OCI-LY7 (cell line): ENCODE measurements around the gene DSCAM. TPM values are rescaled to one million over a fixed set of nuclear protein-coding genes. Genes with fewer than 3 reads are reported as not detected.

ENCODE experiments used
- BruUV-seq: library from RNA; stranded (reverse); fragments of 400-500 nt; replicated peaks from 2 replicates; lab custom pipeline; 2021; lab: Mats Ljungman, UMichigan
- CTCF ChIA-PET: fragments of 300-600 bp; sonication (Branson Sonifier 250); formaldehyde crosslinking; loops from one replicate; lab custom pipeline; 2022; ENCODE audit warnings: antibody characterized with exemption; ENCODE audit not compliant: unreplicated experiment; lab: Charles Lee
- POLR2A ChIA-PET: fragments of 300-600 bp; sonication (Branson Sonifier 250); formaldehyde crosslinking; loops from one replicate; lab custom pipeline; 2022; ENCODE audit warnings: antibody characterized with exemption; lab: Charles Lee
- DNase-seq: peaks from one replicate; pipeline ENCODE4 v3.0.0-alpha.2; 2015; ENCODE audit warnings: low spot score
- H2AFZ ChIP-seq: fragments of 200-600 bp; sonication (generic), shearing (Covaris generic); 2 replicates; pipeline ENCODE4 v1.6.1; 2014; ENCODE audit warnings: mild to moderate bottlenecking, antibody characterized with exemption, low read length, moderate library complexity
- H3K27ac ChIP-seq: fragments of 200-600 bp; sonication (generic); 2 replicates; pipeline ENCODE4 v1.5.1; 2014; ENCODE audit warnings: mixed run types, low read depth, mild to moderate bottlenecking, moderate library complexity, low read length, inconsistent platforms; ENCODE audit not compliant: poor library complexity, severe bottlenecking
- H3K36me3 ChIP-seq: fragments of 200-600 bp; sonication (generic); 2 replicates; pipeline ENCODE4 v1.6.1; 2014; ENCODE audit warnings: mild to moderate bottlenecking, antibody characterized with exemption, low read length, moderate library complexity, mixed read lengths; ENCODE audit not compliant: insufficient read depth
- H3K4me1 ChIP-seq: fragments of 200-600 bp; sonication (generic); 2 replicates; pipeline ENCODE4 v1.5.1; 2014; ENCODE audit warnings: mild to moderate bottlenecking, low read length; ENCODE audit not compliant: insufficient read depth, poor library complexity, severe bottlenecking
- H3K4me2 ChIP-seq: fragments of 200-600 bp; sonication (generic); 2 replicates; pipeline ENCODE4 v1.6.1; 2014; ENCODE audit warnings: mild to moderate bottlenecking, low read length
- H3K4me3 ChIP-seq: fragments of 200-600 bp; sonication (generic); 2 replicates; pipeline ENCODE4 v1.5.1; 2014; ENCODE audit warnings: mild to moderate bottlenecking, low read depth, low read length; ENCODE audit not compliant: poor library complexity, severe bottlenecking
- H3K79me2 ChIP-seq: fragments of 200-600 bp; sonication (generic); 2 replicates; pipeline ENCODE4 v1.6.1; 2016; ENCODE audit warnings: low read depth, mild to moderate bottlenecking, low read length, moderate library complexity, mixed read lengths; ENCODE audit not compliant: insufficient read depth
- H3K9me2 ChIP-seq: fragments of 200-600 bp; sonication (generic); 2 replicates; pipeline ENCODE4 v1.6.1; 2016; ENCODE audit warnings: mild to moderate bottlenecking, low read length, mixed read lengths; ENCODE audit not compliant: insufficient read depth
- H3K9me3 ChIP-seq: fragments of 200-600 bp; sonication (generic); 2 replicates; pipeline ENCODE4 v1.6.1; 2014; ENCODE audit warnings: mild to moderate bottlenecking, mixed run types, low read length, mixed read lengths
- H4K20me1 ChIP-seq: fragments of 200-600 bp; sonication (generic); 2 replicates; pipeline ENCODE4 v1.6.1; 2014; ENCODE audit warnings: mild to moderate bottlenecking, antibody characterized with exemption, low read length, moderate library complexity, mixed read lengths; ENCODE audit not compliant: insufficient read depth
- CTCF ChIP-seq: fragments of 200-600 bp; sonication (generic); conservative IDR thresholded peaks from 2 replicates; pipeline ENCODE4 v1.5.1; 2014; ENCODE audit warnings: mild to moderate bottlenecking, antibody characterized with exemption, low read length, moderate library complexity, mixed read lengths
- EZH2phosphoT487 ChIP-seq: fragments of 200-600 bp; sonication (generic); IDR thresholded peaks from 2 replicates; pipeline ENCODE4 v1.6.1; 2018; ENCODE audit warnings: low read depth, borderline replicate concordance, mild to moderate bottlenecking, mixed run types, antibody characterized with exemption, low read length, moderate library complexity, mixed read lengths
- intact Hi-C: fragments of 100-400 bp; cut with micrococcal nuclease; formaldehyde crosslinking; loops from one replicate; pipeline ENCODE4 v1.10.0; 2022; ENCODE audit not compliant: unreplicated experiment
- total RNA-seq, 2 experiments: library from RNA; depleted of rRNA in 1 of 2; stranded (reverse); fragments of >200 nt in 1 of 2; shearing (Covaris generic) in 1 of 2; gene quantifications; 2 replicates each; pipeline ENCODE4 v1.2.3, GENCODE V29; 2014 to 2022

Gene DSCAM
- total RNA-seq, 2 experiments from 2014 or later: not detected

- Histone ChIP-seq H3K4me3 (no peak overlapping the region), H4K20me1 (no peaks in the 10 kb centered on the region), H3K4me2 (no peak overlapping the region), H2AFZ (no peak overlapping the region), H3K9me2 (no peaks in the 10 kb centered on the region), H3K4me1 (no peaks in the 10 kb centered on the region), H3K36me3 (no peaks in the 10 kb centered on the region), H3K9me3 (no peaks in the 10 kb centered on the region), H3K27ac (no peak overlapping the region), H3K79me2 (no peaks in the 10 kb centered on the region)
- DNase-seq: no peak
- intact Hi-C loops: no loop called here
- BruUV-seq: no TSS peak
- TF ChIP-seq CTCF: no peak
- TF ChIP-seq EZH2phosphoT487: no peak
- ChIA-PET POLR2A (no interaction called here), CTCF (no interaction called here)
Measured at GRCh38 chr21:40047993-40048730, 798.8 kb downstream of the DSCAM start.

- Histone ChIP-seq H3K4me2 (no peak overlapping the region), H3K4me1 (no peaks in the 10 kb centered on the region), H3K27ac (no peak overlapping the region), H3K4me3 (no peak overlapping the region), H4K20me1 (no peaks in the 10 kb centered on the region), H3K9me2 (no peaks in the 10 kb centered on the region), H2AFZ (no peak overlapping the region), H3K9me3 (no peaks in the 10 kb centered on the region), H3K36me3 (no peaks in the 10 kb centered on the region), H3K79me2 (no peaks in the 10 kb centered on the region)
- intact Hi-C loops: no loop called here
- ChIA-PET CTCF (no interaction called here), POLR2A (interaction anchor here (0.6 kb wide), 1 partner anchor 1451 kb away, joined by 3 read pairs; no protein-coding TSS in a partner anchor)
- DNase-seq: no peak
- TF ChIP-seq EZH2phosphoT487: no peak
- TF ChIP-seq CTCF: no peak
- no TSS peak for BruUV-seq
Measured at GRCh38 chr21:40047211-40047610, 799.7 kb downstream of the DSCAM start.

- POLR2A ChIA-PET: no interaction called here
- H3K4me3 ChIP-seq: no peak overlapping the region
- no peak overlapping the region for H3K4me2 ChIP-seq
- no peaks in the 10 kb centered on the region for H3K4me1 ChIP-seq
- intact Hi-C loops: no loop called here
- H3K79me2 ChIP-seq: no peaks in the 10 kb centered on the region
- H3K36me3 ChIP-seq: no peaks in the 10 kb centered on the region
- no peak for DNase-seq
- H3K27ac ChIP-seq: no peak overlapping the region
- TF ChIP-seq EZH2phosphoT487 (no peak), CTCF (no peak)
- no peak overlapping the region for H2AFZ ChIP-seq
- H3K9me3 ChIP-seq: no peaks in the 10 kb centered on the region
- CTCF ChIA-PET: no interaction called here
- no TSS peak for BruUV-seq
- H3K9me2 ChIP-seq: no peaks in the 10 kb centered on the region
- H4K20me1 ChIP-seq: no peaks in the 10 kb centered on the region
Measured at GRCh38 chr21:40043866-40044265, 803.1 kb downstream of the DSCAM start.
